Mesenchymal stem cell (in vitro differentiated cells and primary cell): ENCODE data around the gene CERK.

Experiments used
- DNase-seq: peaks from one replicate; pipeline ENCODE4 v3.0.0-alpha.2; 2013
- H2AFZ ChIP-seq: one replicate; pipeline ENCODE4 v1.6.1; 2013; ENCODE audit warnings: low read depth, mild to moderate bottlenecking, control low read depth, inconsistent platforms, low read length, moderate library complexity
- H2AK5ac ChIP-seq: 2 replicates; pipeline ENCODE4 v1.6.1; 2013; ENCODE audit warnings: low read length, moderate library complexity, mild to moderate bottlenecking, inconsistent platforms; ENCODE audit not compliant: severe bottlenecking
- H2BK120ac ChIP-seq: one replicate; pipeline ENCODE4 v1.6.1; 2013; ENCODE audit warnings: low read depth, mild to moderate bottlenecking, inconsistent platforms, low read length, moderate library complexity
- H2BK12ac ChIP-seq, 2 experiments: one replicate each; pipeline ENCODE4 v1.6.1; 2013; ENCODE audit warnings: inconsistent platforms in 2 of 2, low read length in 2 of 2, mild to moderate bottlenecking in 2 of 2, moderate library complexity in 2 of 2, control low read depth in 1 of 2
- H2BK15ac ChIP-seq: one replicate; pipeline ENCODE4 v1.6.1; 2013; ENCODE audit warnings: mild to moderate bottlenecking, low read depth, inconsistent platforms; ENCODE audit not compliant: poor library complexity, severe bottlenecking
- H2BK5ac ChIP-seq: 2 replicates; pipeline ENCODE4 v1.6.1; 2013; ENCODE audit warnings: low read depth, mild to moderate bottlenecking, low read length, control low read depth, inconsistent platforms; ENCODE audit not compliant: poor library complexity, severe bottlenecking
- H3K14ac ChIP-seq, 2 experiments: one replicate each; pipeline ENCODE4 v1.6.1; 2013; ENCODE audit warnings: inconsistent platforms in 2 of 2, low read length in 2 of 2, control low read depth in 1 of 2, mild to moderate bottlenecking in 1 of 2, moderate library complexity in 1 of 2
- H3K18ac ChIP-seq, 2 experiments: one replicate each; pipeline ENCODE4 v1.6.1; 2013; ENCODE audit warnings: inconsistent platforms in 2 of 2, low read length in 2 of 2, control low read depth in 1 of 2, low read depth in 1 of 2, mild to moderate bottlenecking in 1 of 2
- H3K23ac ChIP-seq, 2 experiments: one replicate each; pipeline ENCODE4 v1.6.1; 2013; ENCODE audit warnings: inconsistent platforms in 2 of 2, low read length in 2 of 2, mild to moderate bottlenecking in 2 of 2, moderate library complexity in 2 of 2, control low read depth in 1 of 2
- H3K27ac ChIP-seq: 2 replicates; pipeline ENCODE4 v1.5.1; 2013; ENCODE audit warnings: mild to moderate bottlenecking, moderate library complexity, low read length, control low read depth, inconsistent platforms; ENCODE audit not compliant: poor library complexity, severe bottlenecking
- H3K27me3 ChIP-seq, 2 experiments: 2 replicates each; pipeline versions ENCODE4 v1.6.1 to v1.7.0; 2013; ENCODE audit warnings: low read length in 2 of 2, mild to moderate bottlenecking in 2 of 2, moderate library complexity in 2 of 2, control low read depth in 1 of 2, inconsistent platforms in 1 of 2; ENCODE audit not compliant: control insufficient read depth in 1 of 2, insufficient read depth in 1 of 2
- H3K36me3 ChIP-seq, 2 experiments: 2 replicates each; pipeline versions ENCODE4 v1.6.1 to v1.7.0; 2013; ENCODE audit warnings: low read length in 2 of 2, control low read depth in 1 of 2, inconsistent platforms in 1 of 2, low read depth in 1 of 2, mild to moderate bottlenecking in 1 of 2; ENCODE audit not compliant: insufficient read depth in 2 of 2, control insufficient read depth in 1 of 2
- H3K4ac ChIP-seq, 2 experiments: one replicate each; pipeline ENCODE4 v1.6.1; 2013; ENCODE audit warnings: inconsistent platforms in 2 of 2, low read length in 2 of 2, mild to moderate bottlenecking in 2 of 2, moderate library complexity in 2 of 2, control low read depth in 1 of 2, low read depth in 1 of 2
- H3K4me1 ChIP-seq: 2 replicates; pipeline ENCODE4 v1.6.1; 2013; ENCODE audit warnings: low read depth, low read length, control low read depth; ENCODE audit not compliant: control insufficient read depth, insufficient read depth
- H3K4me2 ChIP-seq: 2 replicates; pipeline ENCODE4 v1.6.1; 2013; ENCODE audit warnings: low read length, mild to moderate bottlenecking, inconsistent platforms; ENCODE audit not compliant: poor library complexity, severe bottlenecking
- H3K4me3 ChIP-seq, 2 experiments: 2 replicates each; pipeline versions ENCODE4 v1.5.1 to v1.7.0; 2013; ENCODE audit warnings: low read length in 2 of 2, mild to moderate bottlenecking in 2 of 2, control low read depth in 1 of 2, low read depth in 1 of 2; ENCODE audit not compliant: insufficient read depth in 1 of 2
- H3K79me1 ChIP-seq: replicated peaks from 2 replicates; pipeline ENCODE4 v1.6.1; 2013; ENCODE audit warnings: mild to moderate bottlenecking, control low read depth, low read length, inconsistent platforms; ENCODE audit not compliant: poor library complexity, severe bottlenecking
- H3K9ac ChIP-seq: 2 replicates; pipeline ENCODE4 v1.7.0; 2013; ENCODE audit warnings: mild to moderate bottlenecking, low read length, moderate library complexity
- H3K9me3 ChIP-seq: 2 replicates; pipeline ENCODE4 v1.7.0; 2013; ENCODE audit warnings: mild to moderate bottlenecking, low read length; ENCODE audit not compliant: control insufficient read depth
- H4K8ac ChIP-seq: one replicate; pipeline ENCODE4 v1.6.1; 2013; ENCODE audit warnings: inconsistent platforms, mild to moderate bottlenecking, low read length, moderate library complexity
- H4K91ac ChIP-seq: one replicate; pipeline ENCODE4 v1.6.1; 2013; ENCODE audit warnings: mild to moderate bottlenecking, low read length, inconsistent platforms
- WGBS: methylation state at CpG from one replicate; pipeline ENCODE4 v1.1.7; 2013; ENCODE audit warnings: mixed read lengths; 5-methylcytosine and 5-hydroxymethylcytosine counted together

Gene CERK

GRCh38 chr22:46762238-46763050 is 24.4 kb upstream of the CERK start, which contains the start of gene TBC1D22A:
Gene TBC1D22A, plus strand, starts transcription at chr22:46762650. Its CDS starts 137 bp downstream, at chr22:46762787.
- Histone ChIP-seq H4K91ac (peak within 1 kb of the TSS; percentile 93), H4K8ac (peak within 1 kb of the TSS; percentile 98), H2AFZ (peak within 1 kb of the TSS; percentile 78), H3K27ac (peak within 1 kb of the TSS; percentile 82), H3K23ac (no peak within 1 kb of the TSS), H3K9me3 (no peaks in the 10 kb centered on the region), H3K79me1 (peaks cover 19% of the 10 kb centered on the region), H3K4me2 (peak within 1 kb of the TSS; percentile 69), H3K36me3 (peaks cover 6 to 10% of the 10 kb centered on the region in 2 experiments), H3K27me3 (no peaks in the 10 kb centered on the region), H2BK12ac (peak within 1 kb of the TSS; percentile 21 to 38), H3K18ac (peak within 1 kb of the TSS; percentile 80 to 89), H2AK5ac (peak within 1 kb of the TSS; percentile 18), H3K9ac (peak within 1 kb of the TSS; percentile 100), H3K4me1 (peaks cover 6% of the 10 kb centered on the region), H3K14ac (peak within 1 kb of the TSS; percentile 11 to 36), H3K4ac (peak within 1 kb of the TSS; percentile 97 to 98), H2BK15ac (peak within 1 kb of the TSS; percentile 57), H2BK120ac (peak within 1 kb of the TSS; percentile 90), H2BK5ac (peak within 1 kb of the TSS; percentile 85), H3K4me3 (peak within 1 kb of the TSS; percentile 98 to 99)
- DNase-seq: peak; percentile 94
- under 1% methylated on average over 66 of the region's 66 CpGs for WGBS

GRCh38 chr22:46761539-46762237 is 23.6 kb upstream of the CERK start:
- Histone ChIP-seq H3K36me3 (peaks cover 6 to 10% of the 10 kb centered on the region in 2 experiments), H3K4me3 (peak overlapping the region; percentile 98 to 99), H2BK120ac (no peak overlapping the region), H3K79me1 (peaks cover 14% of the 10 kb centered on the region), H3K23ac (no peak overlapping the region), H3K4me1 (peaks cover 6% of the 10 kb centered on the region), H3K9ac (peak overlapping the region; percentile 100), H2AFZ (no peak overlapping the region), H3K18ac (peak overlapping the region; percentile 44 to 50), H2BK12ac (peak overlapping the region in 1 of 2 experiments; percentile 38), H2BK5ac (no peak overlapping the region), H4K8ac (peak overlapping the region; percentile 97), H3K27ac (peak overlapping the region; percentile 82), H3K27me3 (no peaks in the 10 kb centered on the region), H2AK5ac (no peak overlapping the region), H3K14ac (peak overlapping the region in 1 of 2 experiments; percentile 11), H4K91ac (peak overlapping the region; percentile 88), H3K9me3 (no peaks in the 10 kb centered on the region), H3K4ac (peak overlapping the region; percentile 57 to 84), H2BK15ac (peak overlapping the region; percentile 29), H3K4me2 (peak overlapping the region; percentile 69)
- no peak for DNase-seq
- 5% methylated on average over 15 of the region's 17 CpGs for WGBS

- Histone ChIP-seq H2BK15ac (no peak overlapping the region), H3K9me3 (peaks cover 4% of the 10 kb centered on the region), H3K23ac (no peak overlapping the region), H3K27ac (no peak overlapping the region), H3K4me1 (peaks cover 6% of the 10 kb centered on the region), H2AK5ac (no peak overlapping the region), H2BK12ac (peak overlapping the region in 1 of 2 experiments; percentile 33), H3K79me1 (peaks cover 12% of the 10 kb centered on the region), H3K9ac (peak overlapping the region; percentile 100), H4K8ac (peak overlapping the region; percentile 39), H3K14ac (no peak overlapping the region), H3K18ac (no peak overlapping the region), H2BK120ac (no peak overlapping the region), H3K27me3 (no peaks in the 10 kb centered on the region), H3K4ac (no peak overlapping the region), H4K91ac (no peak overlapping the region), H3K36me3 (peaks cover 6 to 7% of the 10 kb centered on the region in 2 experiments), H3K4me2 (peak overlapping the region; percentile 69), H2AFZ (no peak overlapping the region), H3K4me3 (peak overlapping the region in 1 of 2 experiments; percentile 99), H2BK5ac (no peak overlapping the region)
- WGBS: 96% methylated on average over 6 of the region's 6 CpGs
- DNase-seq: no peak
These were observed 23.0 kb upstream of the CERK start for GRCh38 chr22:46761017-46761416.

- Histone ChIP-seq H3K14ac (no peak overlapping the region), H3K23ac (no peak overlapping the region), H3K36me3 (peaks cover 6 to 7% of the 10 kb centered on the region in 2 experiments), H3K4me1 (peaks cover 14% of the 10 kb centered on the region), H3K9ac (peak overlapping the region; percentile 7), H2BK12ac (peak overlapping the region in 1 of 2 experiments; percentile 43), H2AK5ac (peak overlapping the region; percentile 27), H3K18ac (no peak overlapping the region), H2AFZ (peak overlapping the region; percentile 30), H4K91ac (no peak overlapping the region), H4K8ac (peak overlapping the region; percentile 21), H3K79me1 (peaks cover 10% of the 10 kb centered on the region), H3K27ac (peak overlapping the region; percentile 20), H2BK5ac (no peak overlapping the region), H3K4ac (peak overlapping the region in 1 of 2 experiments; percentile 29), H3K27me3 (no peaks in the 10 kb centered on the region), H3K9me3 (peaks cover 4% of the 10 kb centered on the region), H3K4me3 (no peak overlapping the region), H3K4me2 (no peak overlapping the region), H2BK120ac (no peak overlapping the region), H2BK15ac (no peak overlapping the region)
- DNase-seq: peak; percentile 74
- 53% methylated on average over 6 of the region's 6 CpGs for WGBS
These were observed 20.8 kb upstream of the CERK start for GRCh38 chr22:46758867-46759290.
